OCI-M2 (cell line): Measurements from ENCODE around the gene BRI3BP.
"Not testable (repeated sequence)": the region's sequence is repeated elsewhere in the genome, so short reads cannot be mapped to it uniquely, and the experiment has no call there.

Source experiments
- DNase-seq: peaks from one replicate; lab custom pipeline; 2025; ENCODE audit not compliant: unreplicated experiment; lab: John Stamatoyannopoulos, UW

Gene BRI3BP

GRCh38 chr12:125065021-125065918, 71.8 kb downstream of the BRI3BP start, which contains the start of gene AACS:
TSS of gene AACS (plus strand) at chr12:125065435. CDS start at chr12:125065585, 150 bp downstream.
- DNase-seq, result no peak

- no peak for DNase-seq
Measured at GRCh38 chr12:125065919-125066570, 72.6 kb downstream of the BRI3BP start.

DNA sequence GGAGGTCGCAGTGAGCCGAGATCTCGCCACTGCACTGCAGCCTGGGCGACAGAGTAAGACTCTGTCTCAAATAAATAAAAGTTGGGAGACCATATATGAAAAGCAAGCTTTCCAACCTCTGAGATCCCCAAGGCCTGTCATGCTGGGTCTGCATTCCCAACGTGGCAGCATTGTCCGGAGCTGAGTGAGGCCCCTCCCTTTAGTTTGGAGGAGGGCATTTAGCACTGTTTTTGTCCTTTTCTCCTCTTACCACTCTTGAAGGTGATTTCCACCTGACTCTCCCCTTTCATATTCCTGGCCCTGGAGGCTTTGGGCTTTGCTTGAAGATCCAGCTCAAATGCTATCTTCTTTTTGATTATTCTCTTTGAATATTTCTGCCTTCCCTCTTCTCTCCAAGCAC, 74.9 kb downstream of the BRI3BP start:
- DNase-seq, result no peak

- no peak for DNase-seq
Measured at GRCh38 chr12:125069616-125070015, 76.2 kb downstream of the BRI3BP start.

- no peak for DNase-seq
Measured at GRCh38 chr12:125070112-125070511, 76.7 kb downstream of the BRI3BP start.

- no peak for DNase-seq
Measured at GRCh38 chr12:125070661-125071390, 77.4 kb downstream of the BRI3BP start.

- DNase-seq, result no peak
Measured at GRCh38 chr12:125071456-125071855, 78.0 kb downstream of the BRI3BP start.

DNA sequence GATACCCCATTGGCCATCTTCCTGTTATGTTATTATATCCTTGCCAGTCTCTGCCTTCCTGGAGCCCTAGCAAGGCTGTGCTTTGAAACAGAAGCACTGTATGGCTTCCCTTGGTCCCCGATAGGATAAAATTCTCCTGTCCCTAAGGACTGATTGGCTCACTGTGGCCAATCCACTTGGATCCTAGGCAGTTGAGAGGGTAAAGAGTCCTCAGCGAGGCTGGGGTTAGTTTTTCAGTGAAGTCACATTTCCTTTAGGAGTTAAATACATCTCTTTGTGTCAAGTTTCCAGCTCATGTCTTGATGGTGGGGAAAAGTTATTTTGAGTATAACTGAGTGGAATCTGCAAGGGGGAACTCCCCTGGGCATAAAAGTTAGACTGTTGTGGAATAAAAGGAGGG, 79.1 kb downstream of the BRI3BP start:
- no peak for DNase-seq

DNA sequence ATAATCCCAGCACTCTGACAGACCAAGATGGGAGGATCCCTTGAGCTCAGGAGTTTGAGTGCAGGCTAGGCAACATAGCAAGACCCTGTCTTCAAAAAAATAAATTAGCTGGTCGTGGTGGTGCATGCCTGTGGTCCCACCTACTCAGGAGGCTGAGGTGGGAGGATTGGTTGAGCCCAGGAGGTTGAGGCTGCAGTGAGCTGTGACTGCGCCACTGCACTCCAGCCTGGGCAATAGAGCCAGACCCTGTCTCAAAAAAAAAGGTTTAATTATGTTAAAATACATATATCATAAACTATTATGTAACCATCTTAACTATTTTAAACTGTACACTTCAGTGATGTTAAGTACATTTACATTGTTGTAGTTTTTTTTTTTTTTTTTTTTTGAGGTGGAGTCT, 80.8 kb downstream of the BRI3BP start:
- not testable (repeated sequence) for DNase-seq

DNA sequence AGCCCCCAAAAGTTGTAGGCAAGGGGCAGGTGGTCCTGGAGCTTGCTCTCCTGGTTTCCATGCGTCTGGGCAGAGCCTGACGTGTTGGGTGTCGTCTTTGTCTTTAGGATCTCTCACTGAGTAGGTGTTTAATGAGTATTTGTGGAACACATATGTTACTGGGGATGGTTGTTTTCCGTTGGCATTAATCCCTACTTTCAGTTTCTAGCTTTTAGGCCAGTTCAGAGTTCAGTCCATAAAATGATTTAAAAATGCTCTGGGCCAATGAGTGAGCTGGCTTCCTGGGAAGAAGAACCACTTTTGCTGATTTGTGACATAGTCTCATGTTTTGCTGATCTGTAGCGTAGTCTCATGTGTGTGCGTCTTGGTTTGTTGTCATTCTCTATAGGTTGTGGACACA, 82.7 kb downstream of the BRI3BP start:
- DNase-seq, result no peak

DNA sequence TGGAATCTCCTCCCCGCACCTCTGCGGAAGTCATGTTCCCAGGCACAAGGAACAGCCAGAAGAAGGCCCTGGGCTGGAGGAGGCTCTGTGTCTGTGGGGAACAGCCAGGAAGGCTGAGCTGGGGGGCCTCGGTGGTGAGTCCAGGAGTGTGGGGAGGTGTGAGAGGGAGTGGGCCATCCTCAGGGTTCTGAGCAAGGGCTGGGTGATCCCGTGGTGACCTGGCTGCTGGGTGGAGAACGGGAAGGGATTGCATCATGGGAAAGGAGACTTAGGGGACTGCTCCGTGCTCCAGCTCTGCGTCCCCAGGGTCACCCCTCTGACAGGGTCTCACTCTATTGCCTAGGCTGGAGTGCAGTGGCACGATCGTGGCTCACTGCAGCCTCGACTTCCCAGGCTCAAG, 85.6 kb downstream of the BRI3BP start:
- DNase-seq, result no peak

DNA sequence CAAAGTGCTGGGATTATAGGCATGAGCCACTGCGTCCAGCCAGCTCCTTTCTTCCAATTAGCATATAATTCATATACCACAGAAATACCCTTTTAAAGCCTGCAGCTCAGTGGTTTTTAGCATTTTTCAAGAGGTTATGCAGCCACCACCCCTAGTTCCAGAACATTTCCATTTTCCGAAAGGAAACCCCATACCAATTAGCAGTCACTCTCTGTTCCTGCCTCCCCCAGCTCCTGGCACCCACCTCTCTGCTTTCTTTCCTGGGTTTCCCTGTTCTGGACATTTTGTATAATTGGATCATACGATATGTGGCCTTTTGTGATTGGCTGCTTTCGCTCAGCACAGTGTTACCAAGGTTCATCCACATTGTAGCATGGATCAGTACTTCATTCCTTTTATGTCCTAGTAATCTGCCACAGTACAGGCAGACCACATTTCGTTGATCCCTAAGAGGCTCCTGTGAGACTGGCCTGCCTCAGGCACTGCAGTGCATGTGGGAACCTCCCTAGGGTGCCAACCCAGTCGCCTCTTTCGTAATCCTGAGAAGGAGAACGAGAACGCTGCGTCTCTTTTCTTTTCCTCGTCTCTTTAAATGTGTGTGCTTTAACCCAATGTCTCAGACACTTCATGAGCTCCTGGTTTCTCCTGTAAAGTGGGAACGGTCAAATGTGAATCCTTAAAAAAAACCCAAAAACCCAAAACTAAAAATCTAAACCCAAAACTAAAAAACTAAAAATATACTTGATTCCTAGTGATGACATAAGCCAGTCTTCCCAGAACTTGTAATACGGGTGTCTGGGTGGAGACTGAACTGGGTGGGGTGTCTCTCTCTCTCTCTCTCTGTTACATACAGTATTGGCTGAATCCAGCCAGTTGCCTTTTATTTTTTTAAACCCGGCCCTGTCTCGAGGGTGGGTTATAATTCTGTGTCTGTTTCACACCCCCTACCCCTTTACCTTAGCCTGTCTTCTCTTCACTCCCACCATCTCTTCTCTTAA, 86.5 kb downstream of the BRI3BP start:
- DNase-seq, result no peak
